Measurements from ENCODE around the gene HMX3.
A peak's percentile ranks its signal among the peaks of the same experiment; 100 is the strongest.

GRCh38 chr10:123142701-123143161, 7.0 kb downstream of the HMX3 start:
- TF ChIP-seq CTCF (IDR thresholded peaks at IDR 0.05; ENCODE audit: insufficient read depth, low read depth, low read length) (no peak), EZH2 (IDR thresholded peaks at IDR 0.05; ENCODE audit: insufficient read depth, low read length) (peak; percentile 66)
